Thymus (tissue), 11 donors: Measurements from ENCODE around the gene MT1G. TPM values are rescaled to one million over a fixed set of nuclear protein-coding genes. Genes with fewer than 3 reads are reported as not detected.

Source experiments
- DNase-seq, 9 donors: peaks; one replicate each; pipeline ENCODE4 v3.0.0-alpha.2; 2013; ENCODE audit warnings: low spot score in 9 of 9, low read depth in 6 of 9, missing footprints in 1 of 9
- H3K27ac ChIP-seq, 2 donors: one replicate each; pipeline ENCODE4 v1.5.1; 2013; ENCODE audit warnings: control low read depth in 1 of 2, low read depth in 1 of 2, low read length in 1 of 2, mild to moderate bottlenecking in 1 of 2, moderate library complexity in 1 of 2
- H3K27me3 ChIP-seq, 2 donors: one replicate each; pipeline ENCODE4 v1.5.1; 2013; ENCODE audit warnings: low read length in 1 of 2; ENCODE audit not compliant: control insufficient read depth in 2 of 2, insufficient read depth in 1 of 2
- H3K36me3 ChIP-seq, 2 donors: one replicate each; pipeline ENCODE4 v1.5.1; 2013; ENCODE audit warnings: low read length in 1 of 2, mild to moderate bottlenecking in 1 of 2, moderate library complexity in 1 of 2; ENCODE audit not compliant: control insufficient read depth in 2 of 2, insufficient read depth in 2 of 2
- H3K4me1 ChIP-seq, 2 donors: one replicate each; pipeline ENCODE4 v1.5.1; 2013; ENCODE audit warnings: low read length in 2 of 2; ENCODE audit not compliant: control insufficient read depth in 2 of 2, insufficient read depth in 2 of 2
- H3K4me3 ChIP-seq, 2 donors: one replicate each; pipeline ENCODE4 v1.5.1; 2013; ENCODE audit warnings: low read length in 2 of 2, control low read depth in 1 of 2, mild to moderate bottlenecking in 1 of 2
- H3K9me3 ChIP-seq, 2 donors: one replicate each; pipeline ENCODE4 v1.5.1; 2013; ENCODE audit warnings: low read length in 1 of 2, mild to moderate bottlenecking in 1 of 2; ENCODE audit not compliant: control insufficient read depth in 2 of 2, insufficient read depth in 1 of 2
- WGBS: extraction: QIAGEN DNeasy Blood & Tissue Kit; methylation state at CpG from one replicate; pipeline ENCODE4 v1.1.7; 2013; 5-methylcytosine and 5-hydroxymethylcytosine counted together
- polyA plus RNA-seq: library from polyadenylated mRNA; stranded (reverse); fragments of 200-250 nt; gene quantifications from one replicate; pipeline ENCODE4 v1.2.3, GENCODE V29; 2013
- total RNA-seq: library from RNA; stranded (reverse); fragments of 120-200 nt; gene quantifications from one replicate; pipeline ENCODE4 v1.2.4, GENCODE V29; 2013
- donor health status: healthy.

The MT1G gene
- total and polyA plus RNA-seq, 2 donors, result 0.90 to 353 TPM

DNA sequence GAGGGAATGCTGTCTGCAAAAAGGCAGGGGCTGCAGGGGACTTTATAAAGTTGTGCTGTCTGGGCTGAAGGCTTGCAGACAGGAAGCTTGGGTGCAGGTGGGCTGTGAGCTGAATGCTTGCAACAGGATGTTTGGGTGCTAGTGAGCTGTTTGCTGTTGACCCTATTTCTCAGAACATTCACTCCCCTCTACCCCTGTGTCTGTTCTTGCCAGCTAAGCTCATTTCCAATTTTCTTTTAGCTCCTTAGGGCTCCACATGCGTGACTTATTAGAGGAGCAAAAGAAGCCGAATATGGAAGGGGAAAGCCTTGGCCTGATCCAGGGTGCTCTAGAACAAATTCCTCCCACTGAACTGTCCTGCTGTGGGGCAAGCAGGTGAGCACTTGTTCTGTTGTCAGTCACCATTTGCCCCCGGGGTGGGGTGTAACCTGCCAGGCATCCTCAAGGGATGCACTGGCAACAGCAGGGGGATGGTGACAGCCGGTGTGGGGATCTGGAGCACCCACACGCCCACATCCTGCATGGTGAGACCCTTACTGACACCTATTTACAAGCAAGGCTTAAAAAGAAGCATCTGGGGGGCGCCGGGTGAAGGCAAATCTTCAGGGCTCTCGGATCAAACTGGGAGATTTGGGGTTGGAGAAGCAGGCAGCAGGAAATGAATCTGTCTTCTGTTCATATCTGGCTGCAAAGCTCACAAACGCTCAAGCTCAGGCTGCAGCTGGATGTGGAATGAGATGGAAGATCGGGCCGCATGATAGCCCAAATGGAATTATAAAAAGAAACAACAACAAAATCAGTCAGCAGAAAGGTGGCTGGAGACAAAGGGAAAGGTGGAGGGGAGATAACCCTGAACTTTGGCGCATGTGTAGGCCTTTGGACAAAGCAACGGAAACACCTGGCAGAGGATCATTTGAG is 40.9 kb upstream of the MT1G start:
- H3K9me3 ChIP-seq, result no peaks in the 10 kb centered on the region
- H3K4me3 ChIP-seq, result peak overlapping the region; percentile 70 to 71
- no peaks in the 10 kb centered on the region for H3K36me3 ChIP-seq
- H3K27me3 ChIP-seq, result no peaks in the 10 kb centered on the region
- 25% methylated on average over 13 of the region's 13 CpGs for WGBS
- peak overlapping the region; percentile 100 for H3K27ac ChIP-seq
- H3K4me1 ChIP-seq, result peaks cover 17 to 47% of the 10 kb centered on the region in 2 donors
- DNase-seq, result peak; percentile 64 to 94 (median 78)

DNA sequence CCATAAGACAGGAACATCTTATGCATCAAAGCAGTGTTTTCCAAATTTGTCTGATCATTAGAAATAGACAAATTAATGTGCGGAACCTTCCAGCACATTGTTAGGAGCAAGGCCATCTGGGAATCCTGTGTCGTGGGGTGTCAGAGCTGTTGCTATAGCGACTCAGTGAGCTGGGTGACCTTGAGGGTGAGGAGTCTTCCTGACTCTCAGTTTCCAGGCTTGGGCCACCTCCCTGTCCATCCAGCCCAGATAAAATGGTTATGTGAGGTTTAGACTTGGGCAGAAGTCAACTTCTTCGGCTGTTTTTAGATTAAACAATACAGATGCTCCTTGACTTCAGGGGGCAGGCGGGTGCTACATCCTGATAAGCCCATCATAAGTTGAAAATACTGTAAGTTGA is 35.0 kb upstream of the MT1G start:
- WGBS, result 97% methylated on average over 5 of the region's 5 CpGs
- DNase-seq, result no peak
- no peak overlapping the region for H3K27ac ChIP-seq

DNA sequence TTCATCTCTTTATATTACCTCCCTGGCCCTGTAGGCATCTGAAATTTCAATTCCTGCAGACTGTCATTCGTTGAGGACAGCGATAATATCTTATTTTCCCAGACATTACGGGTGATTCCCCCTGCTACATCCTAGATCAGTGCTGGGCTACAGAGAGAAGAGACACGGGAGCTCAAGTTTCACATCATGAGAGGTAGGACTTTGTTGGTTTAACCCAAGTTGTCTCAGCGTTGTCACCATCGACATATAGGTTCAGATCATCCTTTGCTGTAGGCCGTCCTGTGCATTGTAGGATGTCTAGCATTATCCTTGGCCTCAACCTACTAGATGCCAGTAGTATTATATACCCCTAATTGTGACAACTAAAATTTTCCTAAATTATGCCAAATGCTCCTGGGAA is 33.7 kb upstream of the MT1G start:
- Histone ChIP-seq H3K4me3 (no peak overlapping the region), H3K27ac (no peak overlapping the region), H3K36me3 (no peaks in the 10 kb centered on the region), H3K27me3 (peaks cover 0 to 3% of the 10 kb centered on the region in 2 donors), H3K4me1 (peaks cover 6 to 8% of the 10 kb centered on the region in 2 donors), H3K9me3 (peaks cover 2 to 6% of the 10 kb centered on the region in 2 donors)
- no peak for DNase-seq
- WGBS, result 95% methylated on average over 7 of the region's 7 CpGs

More for the DNA sequence above, 35.0 kb upstream of the MT1G start:
- Histone ChIP-seq H3K27me3 (no peaks in the 10 kb centered on the region), H3K4me3 (no peak overlapping the region), H3K36me3 (no peaks in the 10 kb centered on the region), H3K4me1 (peaks cover 8 to 19% of the 10 kb centered on the region in 2 donors), H3K9me3 (peaks cover 0 to under 1% of the 10 kb centered on the region in 2 donors)

DNA sequence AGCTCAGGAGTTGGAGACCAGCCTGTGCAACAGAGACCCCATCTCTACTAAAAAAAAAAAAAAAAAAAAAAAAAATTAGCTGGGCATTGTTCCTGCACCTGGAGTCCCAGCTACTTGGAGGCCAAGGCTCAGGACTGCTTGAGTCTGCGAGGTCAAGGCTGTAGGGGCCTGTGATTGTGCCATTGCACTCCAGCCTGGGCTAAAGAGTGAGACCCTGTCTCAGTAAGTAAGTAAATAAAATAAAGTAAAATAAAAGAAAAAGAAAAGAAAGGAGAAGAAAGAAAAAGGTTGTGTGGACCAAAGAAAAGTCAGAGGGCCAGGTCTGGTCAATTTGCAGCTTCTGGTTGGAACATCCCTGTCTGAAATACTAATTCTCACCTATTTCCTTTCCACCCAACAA is 32.8 kb upstream of the MT1G start:
- DNase-seq, result no peak
- peaks cover 2 to 8% of the 10 kb centered on the region in 2 donors for H3K9me3 ChIP-seq
- peaks cover 0 to 3% of the 10 kb centered on the region in 2 donors for H3K27me3 ChIP-seq
- H3K27ac ChIP-seq, result no peak overlapping the region
- WGBS, result 100% methylated on average over 1 of the region's 1 CpG
- H3K4me3 ChIP-seq, result no peak overlapping the region
- no peaks in the 10 kb centered on the region for H3K36me3 ChIP-seq
- peaks cover 6 to 8% of the 10 kb centered on the region in 2 donors for H3K4me1 ChIP-seq

DNA sequence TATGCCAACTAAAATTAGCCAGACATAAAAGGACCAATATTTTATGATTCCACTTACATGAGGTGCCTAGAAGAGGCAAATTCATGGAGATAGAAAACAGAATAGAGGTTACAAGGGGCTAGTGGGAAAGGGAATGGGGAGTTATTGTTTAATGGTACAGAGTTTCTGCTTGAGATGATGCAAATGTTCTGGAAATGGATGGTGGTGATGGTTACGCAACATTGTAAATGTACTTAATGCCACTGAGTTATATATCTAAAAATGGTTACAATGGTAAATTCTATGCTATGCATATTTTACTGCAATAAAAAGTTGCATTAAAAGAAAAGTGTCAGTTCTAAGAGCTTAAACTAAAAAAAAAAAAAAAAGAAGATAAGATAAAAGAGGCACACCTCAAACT is 32.3 kb upstream of the MT1G start:
- Histone ChIP-seq H3K4me3 (no peak overlapping the region), H3K36me3 (no peaks in the 10 kb centered on the region)

DNA sequence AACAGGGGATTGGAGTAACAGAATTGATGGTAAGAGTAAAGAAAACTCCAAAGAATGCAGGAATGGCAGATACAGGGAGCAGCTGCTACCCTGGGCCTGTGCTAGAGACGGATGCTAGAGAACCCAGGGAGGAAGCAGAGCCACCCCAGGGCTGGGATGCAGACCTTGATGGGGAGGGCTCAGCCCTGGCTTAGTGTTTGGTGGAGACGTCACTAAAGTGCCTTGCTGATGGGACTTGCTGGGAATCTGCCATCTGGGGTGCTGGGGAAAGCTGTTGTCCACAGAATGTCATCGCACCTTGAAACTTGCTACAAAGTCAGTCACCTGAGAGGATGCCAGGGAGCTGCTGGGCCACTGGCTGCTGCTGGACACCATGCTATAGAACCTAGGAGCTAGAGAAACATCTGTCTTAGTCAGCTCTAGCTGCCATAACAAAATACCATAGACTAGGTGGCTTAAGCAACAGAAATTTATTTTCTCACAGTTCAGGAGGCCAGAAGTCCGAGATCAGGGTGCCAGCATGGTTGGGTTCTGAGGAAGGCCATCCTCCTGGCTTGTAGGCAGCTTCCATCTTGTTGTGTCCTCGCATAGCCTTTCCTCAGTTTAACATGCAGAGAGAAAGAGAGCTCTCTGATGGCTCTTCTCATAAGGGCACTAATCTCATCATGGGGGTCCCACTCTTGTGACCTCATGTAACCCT is 29.7 kb upstream of the MT1G start:
- 96% methylated on average over 5 of the region's 5 CpGs for WGBS
- H3K4me3 ChIP-seq, result no peak overlapping the region
- no peak overlapping the region for H3K27ac ChIP-seq
- H3K36me3 ChIP-seq, result no peaks in the 10 kb centered on the region
- peaks cover 2 to 15% of the 10 kb centered on the region in 2 donors for H3K9me3 ChIP-seq
- H3K27me3 ChIP-seq, result peaks cover 0 to 6% of the 10 kb centered on the region in 2 donors
- DNase-seq, result no peak
- H3K4me1 ChIP-seq, result peaks cover 5 to 6% of the 10 kb centered on the region in 2 donors

More for the DNA sequence above, 32.3 kb upstream of the MT1G start:
- peaks cover 2 to 12% of the 10 kb centered on the region in 2 donors for H3K9me3 ChIP-seq
- peaks cover 0 to 4% of the 10 kb centered on the region in 2 donors for H3K27me3 ChIP-seq
- 100% methylated on average over 1 of the region's 1 CpG for WGBS
- peaks cover 6 to 8% of the 10 kb centered on the region in 2 donors for H3K4me1 ChIP-seq
- no peak overlapping the region for H3K27ac ChIP-seq
- no peak for DNase-seq

DNA sequence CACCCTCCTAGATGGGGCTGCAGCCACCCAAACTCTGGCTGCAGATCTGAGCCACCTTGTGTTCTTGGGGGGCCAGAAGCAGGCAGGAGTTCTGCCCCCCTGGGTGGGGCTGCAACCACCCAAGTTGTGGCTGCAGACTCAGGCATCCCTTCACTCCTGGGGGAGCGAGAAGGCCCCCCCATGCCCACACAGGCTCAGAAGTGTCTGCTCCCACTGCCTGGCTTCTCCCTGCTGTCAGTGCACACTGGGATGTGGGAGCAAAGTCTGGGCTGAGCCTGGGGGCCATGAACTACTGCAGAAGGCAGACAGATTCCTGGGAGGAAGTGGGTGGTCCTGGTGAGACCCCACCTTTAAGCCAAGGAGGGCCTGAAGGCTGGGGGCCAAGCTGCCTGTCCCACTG is 27.4 kb upstream of the MT1G start:
- 97% methylated on average over 1 of the region's 1 CpG for WGBS
- DNase-seq, result no peak
- Histone ChIP-seq H3K4me3 (no peak overlapping the region), H3K27me3 (peaks cover 0 to 11% of the 10 kb centered on the region in 2 donors), H3K36me3 (no peaks in the 10 kb centered on the region), H3K27ac (no peak overlapping the region), H3K4me1 (no peaks in the 10 kb centered on the region), H3K9me3 (peaks cover 2 to 15% of the 10 kb centered on the region in 2 donors)

DNA sequence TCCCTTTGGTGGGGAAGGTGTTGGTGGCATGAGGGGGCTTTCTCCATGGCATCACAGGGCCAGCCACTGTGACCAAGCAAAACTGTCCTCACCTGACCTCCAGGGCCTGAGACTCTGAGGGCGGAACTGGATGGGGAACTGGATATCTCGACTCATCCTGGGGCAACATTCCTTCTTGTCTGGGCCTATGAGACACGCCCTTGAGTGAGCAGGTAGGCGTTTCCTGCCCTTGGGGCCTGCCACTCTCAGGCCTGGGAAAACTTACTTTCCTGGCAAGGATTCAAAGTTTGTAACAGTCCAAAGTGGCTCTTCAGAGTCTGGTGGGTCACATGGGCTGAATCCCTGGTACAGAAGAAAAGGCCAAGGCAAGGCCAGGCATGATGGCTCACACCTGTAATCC is 24.0 kb upstream of the MT1G start:
- no peak for DNase-seq
- Histone ChIP-seq H3K27ac (no peak overlapping the region), H3K9me3 (peaks cover 0 to 11% of the 10 kb centered on the region in 2 donors), H3K4me3 (no peak overlapping the region), H3K36me3 (no peaks in the 10 kb centered on the region), H3K4me1 (no peaks in the 10 kb centered on the region), H3K27me3 (peaks cover 0 to 15% of the 10 kb centered on the region in 2 donors)
- WGBS, result 90% methylated on average over 4 of the region's 4 CpGs
